KOPT-K1 (cell line): ENCODE measurements around the gene SINHCAF.

Source experiments
- H3K27ac ChIP-seq: fragments of 200-600 bp; sonication (generic); 2 replicates; pipeline ENCODE4 v1.5.1; 2016; ENCODE audit warnings: antibody characterized with exemption, mild to moderate bottlenecking, low read depth, low read length; ENCODE audit not compliant: poor library complexity, severe bottlenecking
- H3K36me3 ChIP-seq: fragments of 200-600 bp; sonication (generic); 2 replicates; pipeline ENCODE4 v1.5.1; 2017; ENCODE audit warnings: antibody characterized with exemption, mild to moderate bottlenecking, low read length, moderate library complexity; ENCODE audit not compliant: insufficient read depth
- H3K9me3 ChIP-seq: fragments of 200-600 bp; sonication (generic); 2 replicates; pipeline ENCODE4 v1.5.1; 2017; ENCODE audit warnings: antibody characterized with exemption, low read length, mild to moderate bottlenecking; ENCODE audit not compliant: insufficient read depth, poor library complexity, severe bottlenecking

Gene SINHCAF

GRCh38 chr12:31321897-31322228 is 4.1 kb downstream of the SINHCAF start:
- H3K9me3 ChIP-seq = no peaks in the 10 kb centered on the region
- H3K27ac ChIP-seq = no peak overlapping the region
- no peaks in the 10 kb centered on the region for H3K36me3 ChIP-seq

DNA sequence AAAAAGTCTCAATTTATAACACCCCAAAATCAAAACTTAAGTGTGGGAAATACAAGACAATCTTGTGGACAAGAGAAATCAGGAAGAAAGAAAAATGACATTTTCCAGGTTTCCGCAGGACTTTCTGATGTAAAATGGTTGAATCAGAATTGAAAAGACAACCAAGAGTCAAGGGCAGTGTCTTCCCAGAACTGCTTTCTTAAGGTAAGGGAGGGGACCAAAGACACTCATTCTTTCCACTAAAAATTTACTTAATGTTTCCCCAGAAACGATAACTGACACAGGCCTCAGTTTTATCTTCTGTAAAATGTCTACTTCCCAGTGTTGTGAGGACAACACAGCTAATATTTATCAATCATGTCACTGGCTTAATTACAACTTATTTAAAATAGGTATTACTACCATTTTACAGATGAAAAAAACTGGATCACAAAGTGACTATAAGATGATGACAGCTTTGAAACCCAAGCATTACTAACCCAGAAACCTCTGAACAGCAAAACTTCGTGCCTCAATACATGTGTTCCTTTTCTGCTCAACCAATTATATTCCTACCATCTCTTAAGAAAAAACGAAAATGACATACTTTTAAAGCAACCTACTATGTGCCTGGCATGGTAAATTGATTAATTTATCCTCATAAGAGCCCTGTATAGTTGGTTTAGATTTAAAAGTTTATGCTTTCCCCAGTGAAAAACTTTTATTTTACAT is 4.6 kb downstream of the SINHCAF start:
- Histone ChIP-seq H3K27ac (no peak overlapping the region), H3K9me3 (no peaks in the 10 kb centered on the region), H3K36me3 (no peaks in the 10 kb centered on the region)

DNA sequence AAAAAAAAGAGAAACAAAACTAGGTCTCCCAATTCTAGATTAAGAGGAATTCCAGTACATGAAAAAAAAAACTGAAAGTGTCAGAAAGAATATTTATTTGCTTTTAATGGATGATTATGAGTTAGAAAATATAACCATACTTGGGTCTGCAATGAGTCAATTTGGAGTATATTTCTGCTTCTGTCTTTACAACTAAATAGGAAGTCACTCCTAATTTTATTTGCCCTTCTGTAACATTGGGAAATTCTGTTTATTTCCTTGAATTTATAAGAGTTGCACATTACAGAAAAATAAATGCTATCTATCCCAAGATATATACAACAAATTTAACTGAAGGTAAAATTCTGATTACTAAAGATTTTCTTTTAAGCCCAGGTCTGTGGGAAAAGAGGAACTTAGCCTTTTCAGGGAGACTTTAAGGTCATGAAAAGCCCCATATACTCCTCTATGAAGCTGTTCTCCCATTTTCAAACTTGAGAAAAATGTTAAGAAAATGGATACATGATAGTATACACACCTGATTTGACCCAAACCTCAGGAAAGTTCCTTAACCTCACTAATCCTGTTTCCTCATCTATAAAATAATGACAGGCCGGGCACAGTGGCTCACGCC is 7.2 kb downstream of the SINHCAF start:
- Histone ChIP-seq H3K36me3 (no peaks in the 10 kb centered on the region), H3K27ac (no peak overlapping the region), H3K9me3 (no peaks in the 10 kb centered on the region)

GRCh38 chr12:31317471-31318395 is 8.2 kb downstream of the SINHCAF start:
- Histone ChIP-seq H3K9me3 (no peaks in the 10 kb centered on the region), H3K27ac (peak overlapping the region; percentile 42)

DNA sequence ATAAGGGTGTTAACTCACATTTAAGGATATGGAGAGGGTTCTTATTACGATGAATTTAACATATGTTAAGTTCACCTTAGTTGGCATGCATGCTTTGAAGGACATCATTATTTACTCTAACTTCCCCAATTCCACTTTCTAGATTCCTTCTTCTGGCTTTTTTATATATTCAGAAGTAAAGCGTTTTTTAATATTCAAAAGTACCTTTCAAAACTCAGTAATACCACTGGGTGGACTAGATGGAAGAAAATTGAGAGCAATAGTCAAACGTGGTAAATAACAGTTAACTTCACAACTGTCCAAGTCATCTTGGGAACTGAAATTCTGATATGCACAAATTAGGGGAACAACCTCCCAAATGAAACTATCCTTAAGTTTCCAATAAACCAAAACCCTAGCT is 9.1 kb downstream of the SINHCAF start:
- Histone ChIP-seq H3K27ac (peak overlapping the region; percentile 42), H3K9me3 (no peaks in the 10 kb centered on the region)

More at GRCh38 chr12:31317471-31318395, 8.2 kb downstream of the SINHCAF start:
- no peaks in the 10 kb centered on the region for H3K36me3 ChIP-seq

DNA sequence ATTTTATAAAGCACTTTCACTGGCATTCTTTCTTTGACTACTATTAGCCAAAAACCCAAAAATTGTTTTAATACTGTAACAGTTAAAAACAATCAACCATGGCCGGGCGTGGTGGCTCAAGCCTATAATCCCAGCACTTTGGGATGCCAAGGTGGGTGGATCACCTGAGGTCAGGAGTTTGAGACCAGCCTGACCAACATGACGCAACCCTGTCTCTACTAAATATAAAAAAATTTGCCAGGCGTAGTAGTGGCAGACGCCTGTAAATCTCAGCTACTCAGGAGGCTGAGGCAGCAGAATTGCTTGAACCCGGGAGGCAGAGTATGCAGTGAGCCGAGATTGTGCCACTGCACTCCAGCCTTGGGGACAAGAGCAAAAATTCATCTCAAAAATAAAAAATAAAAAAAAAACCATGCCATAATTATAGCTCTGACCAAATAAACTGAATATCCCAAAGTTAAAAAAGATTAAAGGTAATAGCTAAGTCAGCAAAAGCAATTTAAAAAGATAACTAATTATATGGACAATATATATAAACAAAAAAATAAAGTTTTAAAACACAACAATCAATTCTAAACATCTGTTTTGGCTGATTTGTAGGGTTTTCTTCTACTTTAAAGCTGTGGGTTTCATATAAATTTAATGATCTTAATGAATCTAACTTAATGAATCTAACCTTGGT is 10.0 kb downstream of the SINHCAF start:
- no peaks in the 10 kb centered on the region for H3K9me3 ChIP-seq
- H3K27ac ChIP-seq = no peak overlapping the region
- H3K36me3 ChIP-seq = peaks cover 11% of the 10 kb centered on the region; the same call in 1 of the 2 replicates

More for the DNA sequence above, 9.1 kb downstream of the SINHCAF start:
- H3K36me3 ChIP-seq = peaks cover 2% of the 10 kb centered on the region; the same call in 1 of the 2 replicates

DNA sequence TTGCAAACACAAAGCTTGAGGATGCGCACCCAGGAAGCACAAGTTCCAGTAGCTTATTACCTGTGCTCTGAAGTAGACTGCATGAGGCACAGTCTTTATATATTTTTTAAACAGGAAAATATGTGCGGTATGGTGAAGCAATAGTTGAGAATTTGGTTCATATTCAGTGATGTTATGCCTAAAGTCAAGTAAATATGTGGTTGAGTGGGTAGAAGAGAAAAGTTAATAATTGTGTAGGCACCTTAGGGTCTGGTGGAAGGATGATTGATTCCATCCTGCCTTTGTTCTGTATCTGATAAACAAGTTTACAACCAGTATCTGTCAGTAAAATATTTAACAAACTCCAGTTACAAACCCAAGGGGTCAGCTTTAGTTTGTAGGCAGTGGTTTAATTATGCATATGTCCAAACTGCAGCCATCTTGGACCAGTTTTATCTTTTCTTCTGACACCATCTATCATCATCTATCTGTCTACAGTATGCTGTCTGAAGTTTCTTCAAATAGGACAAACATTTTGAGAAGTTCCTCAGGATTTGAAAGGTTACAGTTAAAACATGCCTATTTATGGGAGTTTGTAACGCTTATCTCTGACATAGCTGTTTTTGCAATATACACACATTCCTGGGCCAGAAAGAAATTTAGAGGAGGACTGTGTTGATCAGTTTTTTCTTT is 10.8 kb downstream of the SINHCAF start:
- Histone ChIP-seq H3K36me3 (peaks cover 11% of the 10 kb centered on the region; the same call in 1 of the 2 replicates), H3K27ac (no peak overlapping the region), H3K9me3 (no peaks in the 10 kb centered on the region)

DNA sequence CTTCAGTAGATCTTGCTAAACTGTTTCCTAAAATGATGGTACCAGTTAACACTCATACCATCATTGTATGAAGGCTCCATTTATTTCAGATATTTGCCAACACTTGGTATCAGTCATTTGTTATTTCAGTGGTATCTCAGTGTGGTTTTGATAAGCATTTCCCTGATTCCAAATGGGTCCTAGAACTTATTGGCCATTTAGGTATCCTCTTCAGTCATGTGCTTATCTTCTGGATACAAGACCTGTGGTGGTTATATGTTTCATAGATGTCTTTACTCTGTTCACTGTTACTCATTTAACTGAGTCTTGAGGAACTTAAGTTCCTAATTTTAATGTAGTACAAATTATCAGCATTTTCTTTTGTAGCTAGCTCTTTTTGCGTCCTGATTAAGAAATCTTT is 13.5 kb downstream of the SINHCAF start:
- H3K36me3 ChIP-seq = peaks cover 11% of the 10 kb centered on the region; the same call in 1 of the 2 replicates
- no peaks in the 10 kb centered on the region for H3K9me3 ChIP-seq
- H3K27ac ChIP-seq = no peak overlapping the region

DNA sequence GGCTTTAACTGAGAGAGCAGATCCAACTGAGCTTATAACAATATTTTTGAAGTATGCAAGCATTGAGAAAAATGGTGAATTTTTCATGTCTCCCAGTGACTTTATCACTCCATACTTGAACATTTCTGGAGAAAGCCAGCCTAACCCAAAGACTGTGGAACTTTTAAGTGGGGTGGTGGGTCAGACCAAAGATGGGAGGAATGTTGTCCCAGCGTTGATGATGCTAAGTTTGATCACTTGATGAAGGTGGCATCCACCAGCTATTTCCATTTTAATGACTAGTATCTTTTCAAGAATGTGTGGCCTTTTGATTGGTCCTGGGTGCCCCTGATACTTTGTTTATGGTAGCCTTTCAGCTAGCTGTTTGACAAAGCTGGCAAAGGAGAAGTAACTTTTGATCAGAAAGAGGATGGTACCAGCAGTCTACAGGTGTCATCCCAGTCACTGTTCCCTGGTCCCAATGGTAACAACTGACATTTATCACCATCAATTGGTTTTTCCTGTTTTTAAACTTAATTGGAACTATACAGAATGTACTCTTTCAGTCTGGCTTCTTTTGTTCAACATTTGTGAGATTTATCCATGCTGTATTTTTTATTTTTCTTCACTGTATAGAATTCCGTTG is 14.2 kb downstream of the SINHCAF start:
- Histone ChIP-seq H3K36me3 (peaks cover 14% of the 10 kb centered on the region; the same call in 1 of the 2 replicates), H3K9me3 (no peaks in the 10 kb centered on the region), H3K27ac (no peak overlapping the region)

- peaks cover 19% of the 10 kb centered on the region; the same call in 1 of the 2 replicates for H3K36me3 ChIP-seq
- no peaks in the 10 kb centered on the region for H3K9me3 ChIP-seq
Observed at GRCh38 chr12:31310488-31310887, 15.5 kb downstream of the SINHCAF start.

DNA sequence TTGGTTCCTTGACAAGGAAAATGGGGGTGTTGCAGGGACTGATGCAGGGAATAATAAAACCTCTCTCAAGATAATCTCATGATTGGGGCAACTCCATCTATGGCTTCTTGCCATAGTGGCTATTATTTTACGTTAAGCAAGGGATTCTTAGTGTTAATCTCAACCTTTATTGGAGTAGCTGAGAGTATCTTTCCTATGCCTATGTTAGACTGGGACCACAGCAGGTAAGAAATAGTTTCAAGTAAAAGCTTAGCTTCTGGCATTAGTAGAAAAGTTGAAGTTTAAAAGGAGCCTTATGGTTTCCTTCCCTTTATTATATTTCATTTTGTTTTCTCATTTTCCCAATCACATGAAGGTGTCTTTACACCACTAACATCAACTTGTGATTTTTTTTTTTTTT is 16.7 kb downstream of the SINHCAF start:
- Histone ChIP-seq H3K27ac (no peak overlapping the region), H3K9me3 (no peaks in the 10 kb centered on the region), H3K36me3 (peaks cover 31% of the 10 kb centered on the region)

More at GRCh38 chr12:31310488-31310887, 15.5 kb downstream of the SINHCAF start:
- H3K27ac ChIP-seq = no peak overlapping the region

DNA sequence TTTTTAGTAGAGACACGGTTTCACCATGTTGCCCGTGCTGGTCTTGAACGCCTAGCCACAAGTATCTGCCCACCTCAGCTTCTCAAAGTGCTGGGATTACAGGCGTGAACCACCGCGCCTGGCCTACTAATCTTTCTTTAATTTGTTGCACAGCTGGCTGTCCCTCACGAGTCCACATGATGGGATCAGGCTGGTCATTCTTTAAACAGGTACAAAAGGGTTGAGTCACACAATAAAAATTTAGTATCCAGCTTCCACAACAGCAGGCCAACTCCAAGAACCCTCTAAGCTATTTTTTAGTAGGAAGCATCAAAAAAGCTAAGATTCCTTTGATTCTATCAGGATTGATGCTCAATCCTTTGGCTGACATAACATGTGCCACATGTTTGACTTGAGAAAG is 17.8 kb downstream of the SINHCAF start:
- Histone ChIP-seq H3K36me3 (peaks cover 42% of the 10 kb centered on the region), H3K9me3 (no peaks in the 10 kb centered on the region), H3K27ac (no peak overlapping the region)

DNA sequence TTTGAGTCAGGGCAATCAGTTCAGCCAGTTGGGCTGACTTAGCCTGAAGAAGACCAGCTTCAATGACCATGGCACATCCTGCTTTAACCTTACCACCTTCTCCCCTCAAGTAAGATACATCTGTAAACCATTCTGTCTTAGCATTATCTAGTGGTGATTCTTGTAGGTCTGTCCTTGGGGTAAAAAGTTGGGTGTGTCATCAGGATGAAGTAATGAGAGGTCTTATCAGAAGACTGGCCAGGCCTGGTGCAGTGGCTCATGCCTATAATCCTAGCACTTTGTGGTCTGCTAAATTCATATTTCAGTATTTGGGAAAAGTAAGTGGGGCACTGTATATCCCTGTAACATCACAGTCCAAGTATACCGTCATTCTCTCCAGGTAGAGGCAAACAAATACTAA is 19.1 kb downstream of the SINHCAF start:
- Histone ChIP-seq H3K9me3 (no peaks in the 10 kb centered on the region), H3K27ac (no peak overlapping the region), H3K36me3 (peaks cover 52% of the 10 kb centered on the region)

- Histone ChIP-seq H3K27ac (no peak overlapping the region), H3K36me3 (peaks cover 76% of the 10 kb centered on the region), H3K9me3 (no peaks in the 10 kb centered on the region)
Observed at GRCh38 chr12:31303466-31303865, 22.5 kb downstream of the SINHCAF start.
